HepG2 (cell line): Measurements from ENCODE around the gene GJD3. TPM values are rescaled to one million over a fixed set of nuclear protein-coding genes. Genes with fewer than 3 reads are reported as not detected.

Experiments used
- ATAC-seq: fragments of 200-7000 bp; cut with Tn5 transposase; 3 replicates; pipeline ENCODE4 v1.9.1; 2020; ENCODE audit warnings: mild to moderate bottlenecking, moderate library complexity
- BruUV-seq: library from RNA; stranded (reverse); fragments of 400-500 nt; replicated peaks from 2 replicates; lab custom pipeline; 2021; lab: Mats Ljungman, UMichigan
- CTCF ChIA-PET: fragments of 300-600 bp; formaldehyde crosslinking; extraction: SDS; loops from one replicate; lab custom pipeline; 2021; ENCODE audit warnings: low total read pairs, inconsistent platforms, low intra/inter-chr PET ratio; lab: Yijun Ruan, JAX
- POLR2A ChIA-PET: fragments of 350-600 bp; sonication (Branson Sonifier 250); formaldehyde crosslinking; loops from one replicate; lab custom pipeline; 2020; ENCODE audit warnings: antibody characterized with exemption, inconsistent platforms; lab: Yijun Ruan, JAX
- DNase-seq: peaks from one replicate; pipeline ENCODE4 v3.0.0-alpha.2; 2015; ENCODE audit warnings: low spot score
- FAIRE-seq: peaks from 3 replicates; lab custom pipeline; 2011; peaks lifted over from hg19 to GRCh38; lab: Jason Lieb, UNC
- H2AFZ ChIP-seq: one replicate; pipeline ENCODE4 v1.6.1; 2011; ENCODE audit warnings: low read length, inconsistent platforms
- H3K27ac ChIP-seq: fragments of 300-600 bp; 3 replicates; pipeline ENCODE4 v1.8.0; 2011; ENCODE audit warnings: mixed run types, mild to moderate bottlenecking, mixed read lengths, low read length, inconsistent platforms; ENCODE audit not compliant: insufficient read depth; ENCODE audit errors: extremely low read length
- H3K27me3 ChIP-seq, 2 experiments: fragments of 200-600 bp in 1 of 2; 2 replicates in 1 of 2; 3 replicates in 1 of 2; pipeline versions ENCODE4 v1.6.0 to v1.8.0; 2011; ENCODE audit warnings: low read length in 2 of 2, mild to moderate bottlenecking in 2 of 2, moderate library complexity in 2 of 2, inconsistent platforms in 1 of 2; ENCODE audit not compliant: insufficient read depth in 2 of 2, control insufficient read depth in 1 of 2
- H3K36me3 ChIP-seq, 2 experiments: fragments of 200-600 bp in 1 of 2; replicated peaks in 1 of 2; 2 replicates in 1 of 2; 3 replicates in 1 of 2; pipeline versions ENCODE4 v1.5.1 to v1.8.0; 2011; ENCODE audit warnings: low read length in 2 of 2, inconsistent platforms in 1 of 2; ENCODE audit not compliant: insufficient read depth in 2 of 2, control insufficient read depth in 1 of 2
- H3K4me1 ChIP-seq: 2 replicates; pipeline ENCODE4 v1.5.1; 2012; ENCODE audit warnings: low read length, inconsistent platforms; ENCODE audit not compliant: insufficient read depth
- H3K4me2 ChIP-seq: 2 replicates; pipeline ENCODE4 v1.6.0; 2011; ENCODE audit warnings: low read depth, low read length, inconsistent platforms
- H3K4me3 ChIP-seq, 3 experiments: fragments of 200-600 bp in 1 of 3; sonication (generic), shearing (Covaris generic) in 1 of 3; replicated peaks in 1 of 3; 2 replicates each; pipeline ENCODE4 v1.5.1; 2011 to 2016; ENCODE audit warnings: low read length in 3 of 3, inconsistent platforms in 2 of 3, low read depth in 2 of 3, mild to moderate bottlenecking in 2 of 3, control low read depth in 1 of 3, mixed read lengths in 1 of 3; ENCODE audit not compliant: insufficient read depth in 1 of 3
- H3K79me2 ChIP-seq: one replicate; pipeline ENCODE4 v1.6.1; 2011; ENCODE audit warnings: low read length, inconsistent platforms; ENCODE audit not compliant: insufficient read depth
- H3K9ac ChIP-seq: 2 replicates; pipeline ENCODE4 v1.6.0; 2011; ENCODE audit warnings: mild to moderate bottlenecking, low read depth, low read length, inconsistent platforms; ENCODE audit not compliant: insufficient read depth
- H3K9me3 ChIP-seq: 2 replicates; pipeline ENCODE4 v1.5.1; 2012; ENCODE audit warnings: mild to moderate bottlenecking, low read length
- H4K20me1 ChIP-seq: 2 replicates; pipeline ENCODE4 v1.6.0; 2011; ENCODE audit warnings: inconsistent platforms, mild to moderate bottlenecking, low read length, moderate library complexity; ENCODE audit not compliant: insufficient read depth
- AGO2 ChIP-seq: fragments of 200-400 bp; formaldehyde crosslinking; optimal IDR thresholded peaks from 2 replicates; pipeline ENCODE3; 2017; ENCODE audit warnings: mild to moderate bottlenecking, low read depth, low read length, moderate library complexity
- ARID3A ChIP-seq: IDR thresholded peaks from 2 replicates; pipeline ENCODE4 v1.6.1; 2012; ENCODE audit warnings: low read depth, low read length, improper control_type of control experiment
- CHD4 ChIP-seq: fragments of 200-600 bp; sonication (generic); IDR thresholded peaks from 2 replicates; pipeline ENCODE4 v1.7.0; 2017; ENCODE audit warnings: mild to moderate bottlenecking, low read length, borderline replicate concordance
- GATA4 ChIP-seq: sonication (generic); IDR thresholded peaks from 2 replicates; pipeline ENCODE4 v1.6.1; 2016; ENCODE audit warnings: antibody characterized with exemption, low read depth, borderline replicate concordance
- IRF1 ChIP-seq: sonication (generic); formaldehyde crosslinking; IDR thresholded peaks from 2 replicates; pipeline ENCODE4 v1.4.0; 2020; ENCODE audit warnings: low read depth, mild to moderate bottlenecking, missing genetic modification reagents
- PAWR ChIP-seq: sonication (generic); formaldehyde crosslinking; IDR thresholded peaks from 2 replicates; pipeline ENCODE4 v1.4.0; 2020; ENCODE audit warnings: missing genetic modification reagents, mild to moderate bottlenecking, borderline replicate concordance
- RAD21 ChIP-seq: fragments of 450-650 bp; formaldehyde crosslinking; IDR thresholded peaks from 2 replicates; pipeline ENCODE4 v1.5.0; 2020; ENCODE audit warnings: mild to moderate bottlenecking
- RBFOX2 ChIP-seq: fragments of 200-400 bp; formaldehyde crosslinking; IDR thresholded peaks from 2 replicates; pipeline ENCODE4 v1.6.1; 2017; ENCODE audit warnings: low read depth, mild to moderate bottlenecking, low read length
- REL ChIP-seq: sonication (generic); formaldehyde crosslinking; conservative IDR thresholded peaks from 2 replicates; pipeline ENCODE4 v1.8.0; 2022; ENCODE audit warnings: mild to moderate bottlenecking, missing genetic modification reagents, moderate library complexity
- SMC3 ChIP-seq: IDR thresholded peaks from 2 replicates; pipeline ENCODE4 v1.6.1; 2011; ENCODE audit warnings: low read length, improper control_type of control experiment
- STAG1 ChIP-seq: sonication (generic); formaldehyde crosslinking; IDR thresholded peaks from 2 replicates; pipeline ENCODE4 v1.4.0; 2020; ENCODE audit warnings: missing genetic modification reagents
- TAF15 ChIP-seq: fragments of 200-400 bp; formaldehyde crosslinking; IDR thresholded peaks from one replicate; pipeline ENCODE4 v1.6.1; 2018; ENCODE audit warnings: mild to moderate bottlenecking, low read depth, low read length; ENCODE audit not compliant: poor library complexity, severe bottlenecking
- WGBS: methylation state at CpG from one replicate; pipeline ENCODE4 v1.1.6; 2017; ENCODE audit warnings: low lambda C conversion rate; 5-methylcytosine and 5-hydroxymethylcytosine counted together
- in situ Hi-C: cut with HindIII; loops from 2 replicates; pipeline ENCODE4 v1.10.0; 2017; ENCODE audit warnings: low pct_unique_long_range_greater_than_20kb; ENCODE audit not compliant: extremely low pct_ligation_motif_present
- intact Hi-C: fragments of 100-400 bp; cut with micrococcal nuclease; formaldehyde crosslinking; loops from one replicate; pipeline ENCODE4 v1.10.0; 2022; ENCODE audit not compliant: unreplicated experiment
- polyA plus RNA-seq, 8 experiments: library from polyadenylated mRNA; depleted of rRNA in 3 of 8; stranded (reverse) in 7 of 8; unstranded in 1 of 8; fragments of >200 nt; fragmentation: Illumina TruSeq in 4 of 8; extraction: Trizol in 4 of 8; gene quantifications; 2 replicates each; pipeline versions ENCODE4 v1.2.1 to v1.2.3, GENCODE V29; 2011 to 2016; ENCODE audit warnings: low read depth in 4 of 8, missing spikeins in 1 of 8, mixed read lengths in 1 of 8; ENCODE audit not compliant: insufficient read depth in 1 of 8
- total RNA-seq, 5 experiments: library from RNA; depleted of rRNA; stranded (reverse); fragments of >200 nt; fragmentation: Illumina TruSeq; extraction: Trizol; gene quantifications; 2 replicates each; pipeline ENCODE4 v1.2.3, GENCODE V29; 2016; ENCODE audit warnings: low read depth in 1 of 5
- TF ChIP-seq, protein P1 (sequence below): sonication (generic); formaldehyde crosslinking; IDR thresholded peaks from 2 replicates; pipeline ENCODE4 v1.4.0; 2020; ENCODE audit warnings: missing genetic modification reagents, low read depth, mild to moderate bottlenecking, borderline replicate concordance

GJD3 gene
- total and polyA plus RNA-seq, 2 of the 13 experiments (the other 11 are each of a cell fraction or from before 2014, with no cell fraction given), result not detected

DNA sequence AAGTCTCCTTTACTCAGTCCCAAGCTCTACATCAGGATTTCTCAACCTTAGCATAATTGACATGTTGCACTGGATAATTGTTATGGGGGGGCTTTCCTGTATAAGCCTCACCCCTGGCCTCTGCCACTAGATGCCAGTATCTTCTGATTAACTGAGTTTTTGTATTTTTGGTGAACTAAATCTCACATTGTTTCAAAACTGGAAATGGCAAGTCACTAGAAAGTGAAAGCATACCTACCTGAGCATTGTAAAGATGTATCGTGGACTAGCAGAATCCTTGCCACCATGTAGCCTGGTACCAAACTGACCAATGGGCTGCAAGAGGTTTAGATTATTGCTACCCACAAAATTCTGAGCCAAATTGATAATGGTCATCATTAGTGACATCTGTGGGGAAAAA, 38.1 kb upstream of the GJD3 start:
- Histone ChIP-seq H3K4me1 (no peaks in the 10 kb centered on the region), H2AFZ (no peak overlapping the region), H3K36me3 (peaks cover 22 to 93% of the 10 kb centered on the region in 2 experiments), H3K79me2 (peaks cover 3% of the 10 kb centered on the region), H3K9me3 (no peaks in the 10 kb centered on the region), H3K27ac (no peak overlapping the region), H3K9ac (no peak overlapping the region), H3K4me2 (no peak overlapping the region), H4K20me1 (no peaks in the 10 kb centered on the region; the same call in 1 of the 2 replicates), H3K4me3 (no peak overlapping the region), H3K27me3 (no peaks in the 10 kb centered on the region)
- ATAC-seq (no peak), FAIRE-seq (no peak), DNase-seq (no peak)
- POLR2A ChIA-PET, result no interaction called here
- intact Hi-C loops, result no loop called here
- no TSS peak for BruUV-seq
- TF ChIP-seq TAF15 (no peak), AGO2 (peak; percentile 16), REL (CRISPR knock-in tag) (no peak), RBFOX2 (peak; percentile 55)
- WGBS, result 100% methylated on average over 1 of the region's 1 CpG
- in situ Hi-C loops, result no loop called here
- CTCF ChIA-PET, result no interaction called here

- no peaks in the 10 kb centered on the region for H3K9me3 ChIP-seq
- intact Hi-C loops, result loop anchor here (1.0 kb wide), 2 partner anchors 135 to 161 kb away; no protein-coding TSS in a partner anchor
- POLR2A ChIA-PET, result no interaction called here
- ATAC-seq (peak; percentile 71), DNase-seq (peak; percentile 74), FAIRE-seq (peak; percentile 48)
- no peak overlapping the region for H2AFZ ChIP-seq
- no peak overlapping the region for H3K9ac ChIP-seq
- in situ Hi-C loops, result no loop called here
- H3K79me2 ChIP-seq, result no peaks in the 10 kb centered on the region
- no peak overlapping the region for H3K27ac ChIP-seq
- H3K36me3 ChIP-seq, result peaks cover 17 to 96% of the 10 kb centered on the region in 2 experiments
- H3K4me3 ChIP-seq, result no peak overlapping the region
- BruUV-seq, result no TSS peak
- WGBS, result 93% methylated on average over 4 of the region's 4 CpGs
- H3K4me1 ChIP-seq, result no peaks in the 10 kb centered on the region
- H3K4me2 ChIP-seq, result no peak overlapping the region
- H3K27me3 ChIP-seq, result no peaks in the 10 kb centered on the region
- H4K20me1 ChIP-seq, result no peaks in the 10 kb centered on the region
- CTCF ChIA-PET, result interaction anchor here (0.6 to 2.8 kb wide), 7 partner anchors 34 to 161 kb away, joined by 3 to 33 read pairs (median 3); partner anchors contain the start of gene IGFBP4
- peak; percentile 87 for TF ChIP-seq ARID3A
- TF ChIP-seq GATA4, result no peak
- peak; percentile 49 for TF ChIP-seq STAG1 (CRISPR knock-in tag)
- TF ChIP-seq CHD4, result no peak
- TF ChIP-seq IRF1 (CRISPR knock-in tag), result no peak
- TF ChIP-seq PAWR, result no peak
- TF ChIP-seq SMC3, result peak; percentile 67
- peak; percentile 55; the same call in 1 of the 2 replicates for TF ChIP-seq RAD21 (CRISPR knock-in tag)
- TF ChIP-seq, protein P1, sequence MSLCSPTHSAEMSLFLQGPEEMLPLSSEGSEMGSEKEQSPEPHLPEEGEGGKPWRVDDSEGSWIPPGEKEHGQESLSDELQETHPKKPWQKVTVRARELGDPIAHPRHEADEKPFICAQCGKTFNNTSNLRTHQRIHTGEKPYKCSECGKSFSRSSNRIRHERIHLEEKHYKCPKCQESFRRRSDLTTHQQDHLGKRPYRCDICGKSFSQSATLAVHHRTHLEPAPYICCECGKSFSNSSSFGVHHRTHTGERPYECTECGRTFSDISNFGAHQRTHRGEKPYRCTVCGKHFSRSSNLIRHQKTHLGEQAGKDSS (CRISPR knock-in tag), result no peak
Observed at GRCh38 chr17:40399185-40399584, 34.6 kb upstream of the GJD3 start.
